ENCODE measurements around the gene ZBTB7C. TPM values are rescaled to one million over a fixed set of nuclear protein-coding genes. Genes with fewer than 3 reads are reported as not detected.

The ZBTB7C gene
- total and polyA plus RNA-seq, 9 of the 15 experiments (the other 6 are each of a cell fraction or from before 2014, with no cell fraction given): not detected

GRCh38 chr18:48284743-48285142 lies 124.4 kb downstream of the ZBTB7C start:
- FAIRE-seq (no peak), ATAC-seq (no peak), DNase-seq (ENCODE audit: extremely low read depth in 1 of 4, low spot score in 3 of 4) (no peak)
- TF ChIP-seq ZNF395 (CRISPR knock-in tag; IDR thresholded peaks at IDR 0.05) (no peak), ARID2 (IDR thresholded peaks at IDR 0.05) (no peak), YBX1 (IDR thresholded peaks at IDR 0.05) (no peak), TAL1 (IDR thresholded peaks at IDR 0.05) (peak; percentile 22; the same call in 1 of the 2 replicates), HNRNPK (IDR thresholded peaks at IDR 0.05; ENCODE audit: low read depth, low read length, poor library complexity, severe bottlenecking) (no peak), HDAC6 (IDR thresholded peaks at IDR 0.05; ENCODE audit: low read depth, low read length) (no peak), ELF4 (CRISPR knock-in tag; IDR thresholded peaks at IDR 0.05) (no peak), TCF3 (CRISPR knock-in tag; IDR thresholded peaks at IDR 0.05) (peak; percentile 66), CBFA2T3 (IDR thresholded peaks at IDR 0.05) (peak; percentile 24), KLF1 (tag; IDR thresholded peaks at IDR 0.05) (no peak), ZNF609 (CRISPR knock-in tag; IDR thresholded peaks at IDR 0.05; ENCODE audit: borderline replicate concordance) (no peak), EZH2 (IDR thresholded peaks at IDR 0.05; ENCODE audit: borderline replicate concordance, low read depth, low read length) (no peak), TBL1XR1 (IDR thresholded peaks at IDR 0.05; ENCODE audit: low read length in 2 of 2) (no peak), ARID1B (IDR thresholded peaks at IDR 0.05) (peak; percentile 13; the same call in 1 of the 2 replicates)
- no peaks in the 10 kb centered on the region for H4K20me1 ChIP-seq (replicated peaks; ENCODE audit: control insufficient read depth, insufficient read depth, low read length)
- no peaks in the 10 kb centered on the region for H3K36me3 ChIP-seq (ENCODE audit: control insufficient read depth, insufficient read depth, low read length)
- in situ Hi-C loops (cut with MboI) (no loop called here), intact Hi-C loops (cut with micrococcal nuclease) (no loop called here)
- H3K27ac ChIP-seq (ENCODE audit: extremely low read depth, low read depth, low read length): no peak overlapping the region
- H2AFZ ChIP-seq (ENCODE audit: low read depth, low read length): no peak overlapping the region
- no peaks in the 10 kb centered on the region for H3K9me1 ChIP-seq (ENCODE audit: control insufficient read depth, insufficient read depth, low read length)
- no peak overlapping the region for H3K4me3 ChIP-seq
- H3K27me3 ChIP-seq (ENCODE audit: control insufficient read depth in 2 of 2, insufficient read depth in 2 of 2, low read length in 2 of 2): no peaks in the 10 kb centered on the region
- 0% methylated on average over 2 of the region's 3 CpGs for WGBS (ENCODE audit: insufficient coverage, low coverage, missing lambda C conversion rate)
- CTCF ChIA-PET (ENCODE audit: low intra/inter-chr PET ratio): no interaction called here
- no TSS peak for BruUV-seq (replicated peaks)
- POLR2A ChIA-PET: no interaction called here
- no peak overlapping the region for H3K9ac ChIP-seq (ENCODE audit: insufficient read depth in 1 of 2, low read depth in 2 of 2, low read length in 2 of 2)
- no peaks in the 10 kb centered on the region for H3K4me1 ChIP-seq (replicated peaks in 1 of 2; ENCODE audit: control insufficient read depth in 2 of 2, insufficient read depth in 2 of 2, low read length in 2 of 2)
- H3K4me2 ChIP-seq (ENCODE audit: insufficient read depth, low read length): no peak overlapping the region
- H3K79me2 ChIP-seq (ENCODE audit: control insufficient read depth, insufficient read depth, low read length): no peaks in the 10 kb centered on the region
- no peaks in the 10 kb centered on the region for H3K9me3 ChIP-seq (replicated peaks; ENCODE audit: control insufficient read depth, insufficient read depth, low read depth, low read length)

Data from K562 (cell line).